Brain microvascular endothelial cell (primary cell): ENCODE measurements around the gene DLGAP3.

Experiments used
- DNase-seq: peaks from one replicate; pipeline ENCODE4 v3.0.0-alpha.2; 2020
- H3K27ac ChIP-seq: fragments of 250-450 bp; sonication (Bioruptor Pico); 2 replicates; pipeline ENCODE4 v1.5.1; 2020; ENCODE audit warnings: mild to moderate bottlenecking, moderate library complexity
- H3K27me3 ChIP-seq: fragments of 250-450 bp; sonication (Bioruptor Pico); replicated peaks from 2 replicates; pipeline ENCODE4 v1.5.1; 2020; ENCODE audit warnings: mild to moderate bottlenecking
- H3K36me3 ChIP-seq: fragments of 250-450 bp; sonication (Bioruptor Pico); replicated peaks from 2 replicates; pipeline ENCODE4 v1.5.1; 2020; ENCODE audit warnings: mild to moderate bottlenecking
- H3K4me3 ChIP-seq: 2 replicates; pipeline ENCODE4 v1.5.1; 2011; ENCODE audit warnings: low read depth, mild to moderate bottlenecking, control low read depth, low read length, moderate library complexity
- in situ Hi-C: cut with HindIII; loops from 2 replicates; pipeline ENCODE4 v1.10.0; 2017; ENCODE audit warnings: low sequenced_read_pairs, low pct_ligation_motif_present
- TF ChIP-seq, protein P1 (sequence below): IDR thresholded peaks from 2 replicates; pipeline ENCODE4 v1.5.1; 2011; ENCODE audit warnings: low read depth, mild to moderate bottlenecking, moderate library complexity, low read length, control low read depth, inconsistent platforms; ENCODE audit errors: missing control alignments

Gene DLGAP3

DNA sequence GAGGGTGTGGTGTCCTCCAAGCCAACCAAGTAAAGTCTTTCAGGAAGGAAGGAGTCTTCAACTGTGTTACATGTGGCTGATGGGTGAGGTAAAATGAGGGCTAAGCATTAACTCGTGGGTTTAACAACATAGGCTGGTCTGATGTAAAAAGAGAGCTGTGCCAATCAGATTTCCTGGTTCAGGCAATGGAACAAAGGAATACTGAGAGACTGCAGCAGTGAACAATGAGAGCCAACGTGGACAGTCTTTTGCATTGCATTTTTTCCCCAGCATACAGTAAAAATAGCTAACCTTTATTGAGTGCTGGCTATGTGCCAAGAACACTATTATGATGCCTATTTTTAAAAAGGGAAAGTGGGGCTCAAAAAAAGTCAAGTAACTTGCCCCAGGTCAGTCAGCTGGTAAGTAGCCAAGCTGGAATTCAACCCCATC lies 31.1 kb downstream of the DLGAP3 start:
- H3K27ac ChIP-seq, result no peak overlapping the region
- H3K4me3 ChIP-seq, result no peak overlapping the region
- TF ChIP-seq, protein P1, sequence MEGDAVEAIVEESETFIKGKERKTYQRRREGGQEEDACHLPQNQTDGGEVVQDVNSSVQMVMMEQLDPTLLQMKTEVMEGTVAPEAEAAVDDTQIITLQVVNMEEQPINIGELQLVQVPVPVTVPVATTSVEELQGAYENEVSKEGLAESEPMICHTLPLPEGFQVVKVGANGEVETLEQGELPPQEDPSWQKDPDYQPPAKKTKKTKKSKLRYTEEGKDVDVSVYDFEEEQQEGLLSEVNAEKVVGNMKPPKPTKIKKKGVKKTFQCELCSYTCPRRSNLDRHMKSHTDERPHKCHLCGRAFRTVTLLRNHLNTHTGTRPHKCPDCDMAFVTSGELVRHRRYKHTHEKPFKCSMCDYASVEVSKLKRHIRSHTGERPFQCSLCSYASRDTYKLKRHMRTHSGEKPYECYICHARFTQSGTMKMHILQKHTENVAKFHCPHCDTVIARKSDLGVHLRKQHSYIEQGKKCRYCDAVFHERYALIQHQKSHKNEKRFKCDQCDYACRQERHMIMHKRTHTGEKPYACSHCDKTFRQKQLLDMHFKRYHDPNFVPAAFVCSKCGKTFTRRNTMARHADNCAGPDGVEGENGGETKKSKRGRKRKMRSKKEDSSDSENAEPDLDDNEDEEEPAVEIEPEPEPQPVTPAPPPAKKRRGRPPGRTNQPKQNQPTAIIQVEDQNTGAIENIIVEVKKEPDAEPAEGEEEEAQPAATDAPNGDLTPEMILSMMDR, result no peak
- DNase-seq, result no peak
- in situ Hi-C loops, result no loop called here
- H3K36me3 ChIP-seq, result no peaks in the 10 kb centered on the region
- H3K27me3 ChIP-seq, result no peaks in the 10 kb centered on the region

DNA sequence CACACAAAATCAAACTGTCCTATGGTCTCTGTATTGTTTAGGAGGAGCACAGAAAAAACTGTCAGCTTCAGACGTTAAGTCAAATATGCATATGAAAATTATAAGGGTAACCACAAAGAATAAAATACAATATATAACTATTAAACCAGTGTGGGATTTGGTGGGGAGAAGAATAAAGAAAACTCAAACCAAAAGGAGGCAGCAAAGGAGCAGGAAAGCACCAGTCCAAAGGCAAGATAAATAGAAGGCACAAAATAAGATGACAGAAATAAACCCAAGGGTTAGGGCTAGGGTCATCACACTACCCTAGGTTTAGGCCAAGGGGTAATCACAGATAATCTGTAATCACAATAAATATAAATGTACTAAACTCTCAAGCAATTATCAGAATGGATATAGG lies 32.8 kb downstream of the DLGAP3 start:
- Histone ChIP-seq H3K36me3 (no peaks in the 10 kb centered on the region), H3K27ac (no peak overlapping the region), H3K27me3 (no peaks in the 10 kb centered on the region), H3K4me3 (no peak overlapping the region)
- DNase-seq, result no peak
- in situ Hi-C loops, result no loop called here
- TF ChIP-seq, protein P1, result peak; percentile 17

DNA sequence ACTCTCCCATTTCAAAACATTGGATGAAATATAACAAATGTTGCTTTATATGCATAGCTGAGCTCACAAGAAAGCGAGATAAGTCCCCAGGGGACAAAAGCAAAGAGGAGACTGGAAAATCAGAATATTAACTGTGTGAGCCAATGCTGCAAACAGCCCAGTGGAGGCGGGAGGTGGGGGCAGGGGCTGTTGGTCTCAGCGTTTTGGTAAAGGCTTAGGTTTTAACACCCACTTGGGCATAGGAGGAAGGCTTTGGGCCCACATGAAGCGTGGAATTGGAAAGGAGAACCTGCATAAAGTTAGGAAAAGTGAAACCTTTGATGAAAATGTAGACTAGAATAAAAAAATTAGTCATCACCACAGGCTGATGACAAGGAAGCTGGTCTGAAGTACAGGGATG lies 39.7 kb downstream of the DLGAP3 start:
- DNase-seq, result no peak
- TF ChIP-seq, protein P1, result no peak
- H3K4me3 ChIP-seq, result no peak overlapping the region
- in situ Hi-C loops, result no loop called here
- no peak overlapping the region for H3K27ac ChIP-seq
- peaks cover 11% of the 10 kb centered on the region for H3K27me3 ChIP-seq
- no peaks in the 10 kb centered on the region for H3K36me3 ChIP-seq

DNA sequence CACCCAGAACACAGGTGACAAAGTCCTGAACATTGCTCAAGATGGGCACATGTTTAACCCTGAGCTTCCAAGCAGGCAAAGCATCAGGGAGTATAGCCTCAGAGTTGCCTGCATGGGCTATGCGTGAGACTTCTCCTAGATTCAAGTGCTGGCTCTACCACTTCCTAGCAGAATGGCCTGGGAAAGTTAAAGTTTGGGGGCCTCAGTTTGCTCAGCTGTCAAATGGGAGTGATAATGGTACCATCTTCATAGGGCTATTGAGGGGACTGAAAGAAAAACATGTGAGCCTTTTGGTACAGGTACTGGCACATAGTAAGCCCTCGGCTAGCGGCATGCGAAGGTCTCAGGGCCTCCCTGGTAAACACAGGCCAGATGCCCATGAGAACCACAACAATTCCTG lies 41.9 kb downstream of the DLGAP3 start:
- no peak for DNase-seq
- peaks cover 21% of the 10 kb centered on the region for H3K27me3 ChIP-seq

DNA sequence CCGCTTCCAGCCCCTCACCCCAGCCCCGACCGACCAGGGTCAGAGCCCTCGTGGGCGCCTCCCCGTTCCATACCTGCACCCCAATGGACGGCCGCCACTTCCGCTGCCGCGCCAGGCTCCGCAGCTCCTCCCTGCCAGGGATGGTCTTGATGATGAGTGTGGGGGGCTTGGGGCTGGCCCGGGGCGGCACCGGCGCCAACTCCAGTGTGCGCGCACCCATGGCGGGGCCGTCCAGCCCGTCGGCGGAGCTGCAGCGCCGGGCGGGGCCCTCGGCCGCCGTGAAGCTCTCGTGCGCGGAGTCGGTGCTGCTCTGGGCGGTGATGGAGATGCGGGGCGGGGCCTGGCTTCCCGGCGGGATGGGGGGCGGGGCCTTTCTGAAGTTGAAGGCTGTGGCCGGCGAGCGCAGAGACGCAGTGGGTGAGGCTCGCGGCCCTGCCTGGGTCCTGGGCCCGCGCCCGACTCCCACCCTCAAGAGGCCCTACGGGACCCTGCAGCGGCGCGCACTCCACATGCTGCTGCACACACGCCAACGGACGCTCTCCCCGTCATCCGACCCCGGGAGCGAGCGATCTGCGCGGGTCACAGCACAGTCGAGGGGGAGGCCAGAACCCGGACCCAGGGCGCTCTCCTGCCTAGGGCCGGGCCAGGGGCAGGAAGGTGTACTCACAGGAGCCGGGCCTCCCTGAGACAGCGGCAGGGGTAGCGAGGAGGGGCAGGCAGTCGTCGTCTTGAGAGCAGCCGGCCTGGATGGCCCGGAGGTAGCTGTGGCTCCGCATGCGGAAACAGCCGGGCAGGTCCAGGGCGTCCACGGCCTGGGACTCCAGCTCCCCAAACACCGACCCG lies 43.8 kb downstream of the DLGAP3 start:
- Histone ChIP-seq H3K36me3 (no peaks in the 10 kb centered on the region), H3K27ac (no peak overlapping the region), H3K4me3 (peak overlapping the region; percentile 52), H3K27me3 (peaks cover 21% of the 10 kb centered on the region)
- TF ChIP-seq, protein P1, result no peak
- DNase-seq, result peak; percentile 6
- in situ Hi-C loops, result no loop called here

More for the DNA sequence above, 41.9 kb downstream of the DLGAP3 start:
- H3K4me3 ChIP-seq, result no peak overlapping the region
- in situ Hi-C loops, result no loop called here
- no peaks in the 10 kb centered on the region for H3K36me3 ChIP-seq
- TF ChIP-seq, protein P1, result no peak
- no peak overlapping the region for H3K27ac ChIP-seq

DNA sequence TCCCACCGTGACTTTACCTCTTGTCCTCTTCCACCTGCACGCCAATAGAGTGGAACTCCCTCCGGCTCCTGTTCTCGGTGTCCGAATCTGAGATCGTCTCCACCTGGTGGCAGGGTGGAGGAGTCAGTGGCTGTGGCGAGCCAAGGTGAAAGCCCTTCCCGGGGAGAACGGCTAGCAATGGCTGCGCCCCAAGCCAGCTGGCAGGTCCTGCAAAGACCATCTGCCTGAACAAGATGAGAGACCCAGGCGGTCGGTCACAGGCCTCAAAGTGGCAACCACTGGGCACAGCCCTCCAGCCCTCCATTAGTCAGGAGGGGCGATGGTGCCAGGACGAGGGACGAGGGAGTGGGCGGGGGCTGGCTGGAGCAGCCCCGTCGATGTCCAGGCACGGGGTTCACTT lies 44.5 kb downstream of the DLGAP3 start:
- TF ChIP-seq, protein P1, result peak; percentile 15
- Histone ChIP-seq H3K4me3 (no peak overlapping the region), H3K27me3 (peaks cover 21% of the 10 kb centered on the region), H3K36me3 (no peaks in the 10 kb centered on the region), H3K27ac (no peak overlapping the region)
- no peak for DNase-seq
- in situ Hi-C loops, result no loop called here
